RWPE1 (cell line): ENCODE measurements around the gene DCLRE1C.

Source experiments
- CTCF ChIA-PET: fragments of 350-600 bp; sonication (Branson Sonifier 250); formaldehyde crosslinking; extraction: SDS; loops from one replicate; lab custom pipeline; 2021; lab: Yijun Ruan, JAX
- POLR2A ChIA-PET: fragments of 400-600 bp; formaldehyde crosslinking; extraction: SDS; loops from one replicate; lab custom pipeline; 2020; ENCODE audit warnings: antibody characterized with exemption; ENCODE audit not compliant: low non-redundant PET; lab: Yijun Ruan, JAX
- DNase-seq: peaks from one replicate; pipeline ENCODE4 v3.0.0; 2012; ENCODE audit warnings: low spot score
- H3K27ac ChIP-seq: fragments of 450-650 bp; 2 replicates; pipeline ENCODE4 v1.5.1; 2017
- CTCF ChIP-seq: fragments of 450-650 bp; conservative IDR thresholded peaks from 2 replicates; pipeline ENCODE4 v1.5.1; 2017; ENCODE audit warnings: low read depth, mild to moderate bottlenecking

Gene DCLRE1C

GRCh38 chr10:14855453-14855852 lies 98.4 kb downstream of the DCLRE1C start:
- ChIA-PET CTCF (no interaction called here), POLR2A (no interaction called here)
- no peak for DNase-seq
- no peak overlapping the region for H3K27ac ChIP-seq
- no peak for TF ChIP-seq CTCF

GRCh38 chr10:14852236-14852635 lies 101.7 kb downstream of the DCLRE1C start:
- ChIA-PET CTCF (no interaction called here), POLR2A (no interaction called here)
- no peak for TF ChIP-seq CTCF
- no peak for DNase-seq
- H3K27ac ChIP-seq, result no peak overlapping the region
